GM18909 (cell line): ENCODE results near the gene LAMTOR2.
A peak's percentile ranks its signal among the peaks of the same experiment; 100 is the strongest.
"Not testable (repeated sequence)": the region's sequence is repeated elsewhere in the genome, so short reads cannot be mapped to it uniquely, and the experiment has no call there.

Source experiments
- ATAC-seq: cut with Tn5 transposase; IDR thresholded peaks from one replicate; pipeline ENCODE4 v1.9.1; 2021; ENCODE audit warnings: mild to moderate bottlenecking; ENCODE audit not compliant: unreplicated experiment, poor library complexity

LAMTOR2 gene

GRCh38 chr1:156051011-156051725 lies 3.4 kb upstream of the LAMTOR2 start:
- ATAC-seq: no peak

- peak; percentile 23 for ATAC-seq
These were observed 1.5 kb upstream of the LAMTOR2 start for GRCh38 chr1:156052862-156053767.

GRCh38 chr1:156053768-156054499 lies 648 bp upstream of the LAMTOR2 start, which contains the start of gene UBQLN4:
UBQLN4 (minus strand) TSS chr1:156053798; CDS start chr1:156053701, 97 bp downstream.
- ATAC-seq: peak; percentile 47

GRCh38 chr1:156055281-156056048 lies 883 bp downstream of the LAMTOR2 start:
- peak; percentile 1 for ATAC-seq

- ATAC-seq: no peak
These were observed 1.8 kb downstream of the LAMTOR2 start for GRCh38 chr1:156056326-156056849.

GRCh38 chr1:156060937-156061636 lies 6.5 kb downstream of the LAMTOR2 start, which contains the start of gene RAB25:
RAB25 (plus strand) TSS chr1:156061160; CDS start chr1:156061401, 241 bp downstream.
- ATAC-seq: no peak

- ATAC-seq: no peak
These were observed 7.6 kb downstream of the LAMTOR2 start for GRCh38 chr1:156062189-156062588.

GRCh38 chr1:156063997-156064285 lies 9.4 kb downstream of the LAMTOR2 start:
- no peak for ATAC-seq

GRCh38 chr1:156064615-156065014 lies 10.0 kb downstream of the LAMTOR2 start:
- ATAC-seq: no peak

- ATAC-seq: no peak
These were observed 10.6 kb downstream of the LAMTOR2 start for GRCh38 chr1:156065212-156065611.

- no peak for ATAC-seq
These were observed 11.3 kb downstream of the LAMTOR2 start for GRCh38 chr1:156065871-156066270.

GRCh38 chr1:156067262-156067661 lies 12.7 kb downstream of the LAMTOR2 start:
- ATAC-seq: no peak

GRCh38 chr1:156069490-156070455 lies 15.2 kb downstream of the LAMTOR2 start:
- no peak for ATAC-seq

- no peak for ATAC-seq
These were observed 16.0 kb downstream of the LAMTOR2 start for GRCh38 chr1:156070548-156070947.

GRCh38 chr1:156071332-156071816 lies 16.8 kb downstream of the LAMTOR2 start:
- ATAC-seq: not testable (repeated sequence)

- ATAC-seq: no peak
These were observed 17.7 kb downstream of the LAMTOR2 start for GRCh38 chr1:156072251-156072650.

- no peak for ATAC-seq
These were observed 18.6 kb downstream of the LAMTOR2 start for GRCh38 chr1:156073110-156073687.
